Hepatic stellate cell (primary cell): ENCODE measurements around the gene GRM5.
"Not testable (repeated sequence)": the region's sequence is repeated elsewhere in the genome, so short reads cannot be mapped to it uniquely, and the experiment has no call there.

Experiments used
- DNase-seq: peaks from one replicate; pipeline ENCODE4 v3.0.0; 2011; ENCODE audit warnings: low spot score

Gene GRM5

GRCh38 chr11:88536616-88537265 lies 529.0 kb downstream of the GRM5 start:
- no peak for DNase-seq

GRCh38 chr11:88535916-88536547 lies 529.8 kb downstream of the GRM5 start:
- no peak for DNase-seq

- DNase-seq = no peak
Observed at GRCh38 chr11:88535266-88535665, 530.5 kb downstream of the GRM5 start.

GRCh38 chr11:88534706-88535105 lies 531.1 kb downstream of the GRM5 start:
- not testable (repeated sequence) for DNase-seq

GRCh38 chr11:88534185-88534584 lies 531.6 kb downstream of the GRM5 start:
- no peak for DNase-seq

GRCh38 chr11:88533001-88533400 lies 532.8 kb downstream of the GRM5 start:
- no peak for DNase-seq

GRCh38 chr11:88531831-88532230 lies 534.0 kb downstream of the GRM5 start:
- DNase-seq = no peak

- no peak for DNase-seq
Observed at GRCh38 chr11:88529426-88529825, 536.4 kb downstream of the GRM5 start.

- no peak for DNase-seq
Observed at GRCh38 chr11:88523386-88524071, 542.3 kb downstream of the GRM5 start.

- DNase-seq = no peak
Observed at GRCh38 chr11:88522624-88523385, 543.0 kb downstream of the GRM5 start.

- DNase-seq = no peak
Observed at GRCh38 chr11:88521799-88522201, 544.0 kb downstream of the GRM5 start.

- DNase-seq = no peak
Observed at GRCh38 chr11:88521399-88521798, 544.4 kb downstream of the GRM5 start.

GRCh38 chr11:88520391-88520790 lies 545.4 kb downstream of the GRM5 start:
- DNase-seq = no peak

- DNase-seq = no peak
Observed at GRCh38 chr11:88515002-88515401, 550.8 kb downstream of the GRM5 start.

- no peak for DNase-seq
Observed at GRCh38 chr11:88511006-88511405, 554.8 kb downstream of the GRM5 start.

- peak; percentile 33 for DNase-seq
Observed at GRCh38 chr11:88508759-88509581, 556.8 kb downstream of the GRM5 start.

- no peak for DNase-seq
Observed at GRCh38 chr11:88508418-88508758, 557.4 kb downstream of the GRM5 start.

- DNase-seq = no peak
Observed at GRCh38 chr11:88507771-88508417, 557.9 kb downstream of the GRM5 start.

GRCh38 chr11:88501541-88501940 lies 564.2 kb downstream of the GRM5 start:
- DNase-seq = no peak

GRCh38 chr11:88495836-88496235 lies 569.9 kb downstream of the GRM5 start:
- DNase-seq = no peak

- no peak for DNase-seq
Observed at GRCh38 chr11:88494848-88495247, 570.9 kb downstream of the GRM5 start.
